H1 (cell line): ENCODE measurements around the gene TAMM41.

Experiments
- BCL11A ChIP-seq, 2 experiments: IDR thresholded peaks; one replicate each; pipeline ENCODE4 v1.6.1; 2011; ENCODE audit warnings: low read depth in 2 of 2, low read length in 2 of 2, mild to moderate bottlenecking in 2 of 2
- CBX8 ChIP-seq: fragments of 300-800, 300-1000 bp; sonication (generic); IDR thresholded peaks from 2 replicates; pipeline ENCODE4 v1.7.1; 2016; ENCODE audit warnings: low read depth, low read length, borderline replicate concordance
- EGR1 ChIP-seq: IDR thresholded peaks from 2 replicates; pipeline ENCODE4 v1.6.1; 2011; ENCODE audit warnings: low read depth, low read length, borderline replicate concordance
- EP300 ChIP-seq, 2 experiments: IDR thresholded peaks; 1 replicate in 1 of 2; 2 replicates in 1 of 2; pipeline ENCODE4 v1.6.1; 2011 to 2012; ENCODE audit warnings: low read depth in 2 of 2, low read length in 2 of 2, mild to moderate bottlenecking in 2 of 2, borderline replicate concordance in 1 of 2, inconsistent platforms in 1 of 2, moderate library complexity in 1 of 2
- JUN ChIP-seq: IDR thresholded peaks from 2 replicates; pipeline ENCODE4 v1.6.1; 2011; ENCODE audit warnings: low read depth, mild to moderate bottlenecking, improper control_type of control experiment, low read length
- POLR2A ChIP-seq, 2 experiments: IDR thresholded peaks; 1 replicate in 1 of 2; 2 replicates in 1 of 2; pipeline ENCODE4 v1.6.1; 2011; ENCODE audit warnings: low read depth in 2 of 2, low read length in 2 of 2, mild to moderate bottlenecking in 2 of 2; ENCODE audit errors: control extremely low read depth in 1 of 2
- POLR2AphosphoS5 ChIP-seq: IDR thresholded peaks from 2 replicates; pipeline ENCODE4 v1.6.1; 2011; ENCODE audit warnings: low read depth, low read length
- SIN3A ChIP-seq, 2 experiments: IDR thresholded peaks in 1 of 2; conservative IDR thresholded peaks in 1 of 2; 2 replicates each; pipeline ENCODE4 v1.6.1; 2011 to 2012; ENCODE audit warnings: low read length in 2 of 2, improper control_type of control experiment in 1 of 2, low read depth in 1 of 2, mild to moderate bottlenecking in 1 of 2
- SP1 ChIP-seq: IDR thresholded peaks from 2 replicates; pipeline ENCODE4 v1.6.1; 2011; ENCODE audit warnings: low read depth, low read length
- SP4 ChIP-seq: IDR thresholded peaks from 2 replicates; pipeline ENCODE4 v1.6.1; 2012; ENCODE audit warnings: low read length, inconsistent platforms
- SRF ChIP-seq: IDR thresholded peaks from 2 replicates; pipeline ENCODE4 v1.6.1; 2011; ENCODE audit warnings: mild to moderate bottlenecking, low read depth, low read length, moderate library complexity
- TF ChIP-seq, protein P1 (sequence below), 3 experiments: IDR thresholded peaks; 1 replicate in 2 of 3; 2 replicates in 1 of 3; pipeline versions ENCODE4 v1.5.1 to v1.6.1; 2011; ENCODE audit warnings: low read length in 3 of 3, mild to moderate bottlenecking in 3 of 3, inconsistent platforms in 2 of 3, low read depth in 1 of 3, moderate library complexity in 1 of 3; ENCODE audit not compliant: insufficient read depth in 1 of 3; ENCODE audit errors: control extremely low read depth in 1 of 3

DNA sequence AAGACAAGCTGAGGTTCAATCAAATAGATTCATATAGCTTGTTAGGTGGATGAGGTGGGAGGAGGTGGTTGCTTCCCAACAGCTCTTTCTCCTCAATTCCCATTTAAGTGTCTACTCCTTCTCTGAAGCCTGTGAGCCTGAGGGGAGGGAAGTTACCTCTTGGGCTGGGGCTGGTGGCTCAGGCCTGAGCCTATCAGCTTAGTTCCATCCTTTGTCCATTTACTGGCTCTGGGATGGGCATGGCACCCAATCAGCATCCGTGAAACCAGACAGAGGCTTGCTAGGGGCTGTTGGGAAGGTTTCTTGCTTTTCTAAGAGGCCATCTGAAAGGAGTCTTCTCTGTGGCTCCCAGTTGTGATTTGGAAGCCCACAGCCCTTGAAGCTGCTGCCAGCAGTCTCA is 57.3 kb downstream of the TAMM41 start:
- no peak for TF ChIP-seq SP1
- TF ChIP-seq, protein P1, sequence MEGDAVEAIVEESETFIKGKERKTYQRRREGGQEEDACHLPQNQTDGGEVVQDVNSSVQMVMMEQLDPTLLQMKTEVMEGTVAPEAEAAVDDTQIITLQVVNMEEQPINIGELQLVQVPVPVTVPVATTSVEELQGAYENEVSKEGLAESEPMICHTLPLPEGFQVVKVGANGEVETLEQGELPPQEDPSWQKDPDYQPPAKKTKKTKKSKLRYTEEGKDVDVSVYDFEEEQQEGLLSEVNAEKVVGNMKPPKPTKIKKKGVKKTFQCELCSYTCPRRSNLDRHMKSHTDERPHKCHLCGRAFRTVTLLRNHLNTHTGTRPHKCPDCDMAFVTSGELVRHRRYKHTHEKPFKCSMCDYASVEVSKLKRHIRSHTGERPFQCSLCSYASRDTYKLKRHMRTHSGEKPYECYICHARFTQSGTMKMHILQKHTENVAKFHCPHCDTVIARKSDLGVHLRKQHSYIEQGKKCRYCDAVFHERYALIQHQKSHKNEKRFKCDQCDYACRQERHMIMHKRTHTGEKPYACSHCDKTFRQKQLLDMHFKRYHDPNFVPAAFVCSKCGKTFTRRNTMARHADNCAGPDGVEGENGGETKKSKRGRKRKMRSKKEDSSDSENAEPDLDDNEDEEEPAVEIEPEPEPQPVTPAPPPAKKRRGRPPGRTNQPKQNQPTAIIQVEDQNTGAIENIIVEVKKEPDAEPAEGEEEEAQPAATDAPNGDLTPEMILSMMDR (IDR thresholded peaks at IDR 0.05; ENCODE audit: control extremely low read depth in 1 of 3, insufficient read depth in 1 of 3, low read depth in 1 of 3, low read length in 3 of 3) = no peak
- TF ChIP-seq SIN3A (conservative IDR thresholded peaks at IDR 0.05 in 1 of 2, IDR thresholded peaks at IDR 0.05 in 1 of 2; ENCODE audit: low read depth in 1 of 2, low read length in 2 of 2) = no peak
- TF ChIP-seq JUN = no peak
- no peak for TF ChIP-seq BCL11A (IDR thresholded peaks at IDR 0.05; ENCODE audit: low read depth in 2 of 2, low read length in 2 of 2)
- no peak for TF ChIP-seq SRF
- no peak for TF ChIP-seq POLR2AphosphoS5
- TF ChIP-seq EP300 (IDR thresholded peaks at IDR 0.05; ENCODE audit: borderline replicate concordance in 1 of 2, low read depth in 2 of 2, low read length in 2 of 2) = no peak
- no peak for TF ChIP-seq EGR1
- TF ChIP-seq POLR2A (IDR thresholded peaks at IDR 0.05; ENCODE audit: control extremely low read depth in 1 of 2, low read depth in 2 of 2, low read length in 2 of 2) = no peak
- no peak for TF ChIP-seq CBX8
- TF ChIP-seq SP4 = no peak
